ENCODE results near the gene CLCN6.

The CLCN6 gene, protein sequence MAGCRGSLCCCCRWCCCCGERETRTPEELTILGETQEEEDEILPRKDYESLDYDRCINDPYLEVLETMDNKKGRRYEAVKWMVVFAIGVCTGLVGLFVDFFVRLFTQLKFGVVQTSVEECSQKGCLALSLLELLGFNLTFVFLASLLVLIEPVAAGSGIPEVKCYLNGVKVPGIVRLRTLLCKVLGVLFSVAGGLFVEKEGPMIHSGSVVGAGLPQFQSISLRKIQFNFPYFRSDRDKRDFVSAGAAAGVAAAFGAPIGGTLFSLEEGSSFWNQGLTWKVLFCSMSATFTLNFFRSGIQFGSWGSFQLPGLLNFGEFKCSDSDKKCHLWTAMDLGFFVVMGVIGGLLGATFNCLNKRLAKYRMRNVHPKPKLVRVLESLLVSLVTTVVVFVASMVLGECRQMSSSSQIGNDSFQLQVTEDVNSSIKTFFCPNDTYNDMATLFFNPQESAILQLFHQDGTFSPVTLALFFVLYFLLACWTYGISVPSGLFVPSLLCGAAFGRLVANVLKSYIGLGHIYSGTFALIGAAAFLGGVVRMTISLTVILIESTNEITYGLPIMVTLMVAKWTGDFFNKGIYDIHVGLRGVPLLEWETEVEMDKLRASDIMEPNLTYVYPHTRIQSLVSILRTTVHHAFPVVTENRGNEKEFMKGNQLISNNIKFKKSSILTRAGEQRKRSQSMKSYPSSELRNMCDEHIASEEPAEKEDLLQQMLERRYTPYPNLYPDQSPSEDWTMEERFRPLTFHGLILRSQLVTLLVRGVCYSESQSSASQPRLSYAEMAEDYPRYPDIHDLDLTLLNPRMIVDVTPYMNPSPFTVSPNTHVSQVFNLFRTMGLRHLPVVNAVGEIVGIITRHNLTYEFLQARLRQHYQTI

DNA sequence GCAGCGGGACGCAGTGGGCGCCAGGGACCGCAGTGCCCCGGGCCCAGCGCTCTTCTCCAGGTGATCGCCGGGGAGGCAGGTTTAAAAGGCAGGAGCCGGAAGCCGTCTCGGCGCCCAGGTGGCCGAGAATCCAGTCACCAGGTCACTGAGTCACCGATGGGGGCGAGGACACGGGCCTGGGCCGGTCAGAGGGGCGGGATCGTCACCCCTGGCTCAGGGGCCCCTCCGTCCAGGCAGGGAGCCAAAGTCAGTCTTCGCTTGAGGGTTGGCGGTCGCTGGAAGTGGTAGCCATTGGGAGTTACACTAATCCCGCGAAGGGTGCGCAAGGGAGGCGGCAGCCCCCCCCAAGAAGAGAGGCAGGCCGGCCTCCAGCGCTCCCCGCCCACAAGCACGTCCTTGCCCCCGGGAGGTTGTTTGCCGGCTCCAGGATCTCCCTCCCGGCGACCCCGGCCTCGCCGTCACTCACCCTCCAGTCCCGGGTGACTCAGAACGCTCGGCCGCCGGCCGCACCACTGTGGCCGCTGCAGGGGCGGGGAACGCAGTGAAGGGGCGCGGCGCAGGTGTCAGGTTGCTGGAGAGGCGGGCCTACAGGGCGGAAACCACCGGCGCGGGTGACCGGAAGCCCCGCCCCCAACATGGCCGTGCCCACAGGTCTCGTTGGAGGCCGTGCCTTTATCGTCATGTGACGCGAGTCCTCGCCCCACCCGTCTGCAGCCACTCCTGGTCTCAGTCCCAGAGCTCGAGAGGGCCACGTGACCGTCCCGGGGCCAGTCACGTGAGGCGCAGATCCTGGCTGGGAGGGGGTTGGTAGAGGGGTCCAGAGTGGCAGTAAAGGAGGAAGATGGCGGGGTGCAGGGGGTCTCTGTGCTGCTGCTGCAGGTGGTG is at the start of gene CLCN6, which contains the start of gene MTHFR:
CLCN6 (plus strand) TSS at position 770 of the 885 bp plus-strand sequence; CDS start at position 842, 72 bp downstream.
MTHFR (minus strand) TSS at position 543 of the 885 bp plus-strand sequence. CDS start 2,848 bp downstream, outside the sequence.
- DNase-seq (ENCODE audit: low spot score) = peak; percentile 97

DNA sequence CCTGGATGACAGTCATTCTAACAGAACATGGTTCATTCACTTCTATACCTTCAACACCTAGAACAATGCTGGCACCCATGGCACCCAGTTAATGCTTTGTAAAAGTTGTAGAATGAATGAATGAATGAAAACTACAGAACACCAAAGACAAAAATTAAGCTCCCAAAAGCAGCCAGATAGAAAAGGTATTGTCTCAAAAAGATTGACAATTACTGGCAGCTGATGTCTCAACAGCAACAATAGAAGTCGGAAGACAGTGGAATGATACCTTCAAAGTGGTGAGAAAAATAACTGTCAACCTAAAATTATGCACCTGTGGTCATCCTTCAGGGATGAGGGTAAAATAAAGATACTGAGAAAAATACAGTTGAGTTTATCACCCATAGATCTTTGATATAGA is 48.9 kb upstream of the CLCN6 start:
- no peak for DNase-seq (ENCODE audit: low spot score)

DNA sequence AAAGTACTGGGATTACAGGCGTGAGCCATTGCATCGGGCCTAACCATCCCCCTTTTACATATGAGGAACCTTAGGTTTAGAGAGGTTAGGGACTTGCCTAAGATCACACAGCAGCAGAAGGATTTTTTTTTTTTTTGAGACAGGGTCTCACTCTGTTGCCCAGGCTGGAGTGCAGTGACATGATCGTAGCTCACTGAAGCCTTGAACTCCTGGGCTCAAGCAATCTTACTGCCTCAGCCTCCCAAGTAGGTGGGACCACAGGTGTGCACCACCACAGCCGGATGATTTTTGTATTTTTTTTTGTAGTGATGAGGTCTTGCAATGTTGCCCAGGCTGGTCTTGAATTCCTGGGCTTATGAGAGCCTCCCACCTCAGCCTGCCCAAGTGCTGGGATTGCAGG is 46.2 kb upstream of the CLCN6 start:
- DNase-seq (ENCODE audit: low spot score) = no peak

DNA sequence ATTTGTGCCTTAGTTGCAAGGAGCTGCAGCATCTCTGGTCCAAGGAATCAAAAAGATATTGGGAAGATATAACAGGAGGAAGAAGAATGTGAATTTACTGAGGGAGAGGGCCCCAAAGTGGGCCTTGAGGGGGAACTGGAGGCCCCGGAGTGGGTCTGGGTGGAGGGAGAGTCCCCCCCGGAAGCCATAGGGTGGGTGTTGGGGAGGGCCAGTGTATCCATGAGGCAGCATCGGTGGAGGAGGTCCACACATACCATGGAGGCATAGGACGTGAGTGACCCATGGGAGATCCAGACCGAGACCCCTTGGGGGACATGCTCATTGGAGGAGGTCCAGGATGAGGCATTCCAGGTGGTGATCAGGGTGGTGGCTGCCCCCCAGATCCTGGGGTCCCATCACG is 44.7 kb upstream of the CLCN6 start:
- no peak for DNase-seq (ENCODE audit: low spot score)

DNA sequence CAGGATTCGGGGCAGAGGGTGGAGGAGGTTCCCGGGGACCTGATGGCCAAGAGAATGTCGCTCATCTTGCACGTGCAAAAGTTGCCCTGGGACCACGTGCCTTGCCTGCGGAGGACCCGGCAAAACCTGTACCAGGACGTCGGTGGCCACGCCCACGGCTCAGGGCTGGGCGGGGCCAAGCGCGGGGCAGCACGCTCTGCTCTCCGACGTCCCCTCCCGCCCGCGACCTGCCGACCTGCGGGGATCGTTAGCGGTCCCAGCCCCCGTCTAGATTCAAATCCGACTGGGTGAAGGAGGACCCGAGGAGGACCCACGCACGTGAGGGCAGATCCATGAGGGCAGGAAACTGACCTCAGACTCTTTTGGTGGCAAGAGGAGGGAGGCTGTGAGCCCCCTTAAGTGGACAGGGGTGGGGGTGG is 44.0 kb upstream of the CLCN6 start, which contains the start of gene C1orf167:
C1orf167 (plus strand) TSS at position 206 of the 419 bp plus-strand sequence. CDS start 2,208 bp downstream, outside the sequence.
- no peak for DNase-seq (ENCODE audit: low spot score)

DNA sequence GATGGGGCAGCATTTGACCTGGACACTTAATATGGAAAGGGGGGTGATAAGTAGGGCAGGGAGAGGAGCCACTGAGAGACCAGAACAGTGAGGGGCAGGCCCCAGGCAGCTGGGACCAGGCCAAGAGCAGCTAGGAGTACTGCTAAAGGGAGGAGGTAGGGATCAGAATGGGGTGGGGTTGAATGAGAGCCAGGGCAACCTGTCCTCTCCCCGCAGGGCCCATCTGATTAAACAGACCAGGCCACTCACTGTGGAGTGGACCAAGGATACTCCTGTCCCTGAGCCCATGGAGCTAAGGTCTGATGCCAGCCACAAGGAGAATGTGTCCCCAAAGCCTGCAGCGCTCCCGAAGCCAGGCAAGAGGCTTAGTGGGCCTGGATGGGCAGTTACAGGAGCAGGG is 41.9 kb upstream of the CLCN6 start:
- no peak for DNase-seq (ENCODE audit: low spot score)

DNA sequence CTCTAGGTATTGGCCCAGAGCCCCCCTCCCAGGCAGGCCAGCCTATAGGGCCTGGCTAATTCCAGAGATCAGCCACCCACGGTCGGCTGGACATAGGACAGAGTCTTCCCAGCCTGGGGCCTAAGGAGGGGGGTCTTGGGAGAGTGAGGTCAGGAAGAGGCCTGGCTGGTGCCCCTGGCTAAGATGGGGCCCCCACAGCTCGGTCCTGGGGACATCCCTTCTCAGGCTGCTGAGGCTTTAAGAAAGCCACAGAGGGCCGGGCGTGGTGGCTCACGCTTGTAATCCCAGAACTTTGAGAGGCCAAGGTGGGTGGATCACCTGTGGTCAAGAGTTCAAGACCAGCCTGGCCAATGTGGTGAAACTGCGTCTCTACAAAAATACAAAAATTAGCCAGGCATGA is 41.5 kb upstream of the CLCN6 start:
- DNase-seq (ENCODE audit: low spot score) = no peak

DNA sequence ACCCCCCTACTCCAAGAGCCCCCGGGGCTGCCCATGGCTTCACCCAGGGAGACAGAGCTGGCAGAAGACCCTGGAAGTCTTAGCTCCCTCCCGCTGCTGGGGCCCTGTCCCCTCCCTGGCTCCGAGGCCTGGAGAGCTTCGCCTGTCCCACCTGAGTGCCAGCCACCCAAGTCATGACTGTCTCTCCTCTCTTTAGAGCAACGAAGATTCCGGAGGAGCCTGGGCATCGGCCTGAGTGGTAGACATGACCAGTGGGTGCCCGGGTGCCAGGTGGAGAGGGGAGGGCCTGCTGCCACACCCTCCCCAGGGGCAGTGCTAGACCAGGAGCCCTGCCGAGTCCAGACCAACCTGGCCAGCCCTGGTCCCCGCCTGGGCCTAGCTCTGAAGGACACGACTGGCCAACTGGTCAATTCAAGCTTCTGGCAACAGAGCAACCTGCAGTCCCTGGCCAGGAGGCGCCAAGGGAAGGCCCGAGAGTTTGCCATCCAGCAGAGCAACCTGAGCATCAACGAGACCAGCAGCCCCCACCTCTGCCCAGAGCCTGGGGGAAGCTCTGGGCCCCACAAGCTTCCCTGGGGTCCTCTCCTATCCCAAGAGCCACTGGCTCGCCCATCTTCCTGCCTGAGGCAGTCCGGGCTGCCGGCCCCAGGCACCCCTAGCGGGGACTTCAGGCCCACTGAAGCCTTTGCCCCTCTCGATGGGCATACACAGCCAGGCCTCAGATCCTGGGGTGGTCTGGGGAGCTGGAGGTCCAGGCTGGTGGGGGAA is 40.1 kb upstream of the CLCN6 start:
- DNase-seq (ENCODE audit: low spot score) = no peak

DNA sequence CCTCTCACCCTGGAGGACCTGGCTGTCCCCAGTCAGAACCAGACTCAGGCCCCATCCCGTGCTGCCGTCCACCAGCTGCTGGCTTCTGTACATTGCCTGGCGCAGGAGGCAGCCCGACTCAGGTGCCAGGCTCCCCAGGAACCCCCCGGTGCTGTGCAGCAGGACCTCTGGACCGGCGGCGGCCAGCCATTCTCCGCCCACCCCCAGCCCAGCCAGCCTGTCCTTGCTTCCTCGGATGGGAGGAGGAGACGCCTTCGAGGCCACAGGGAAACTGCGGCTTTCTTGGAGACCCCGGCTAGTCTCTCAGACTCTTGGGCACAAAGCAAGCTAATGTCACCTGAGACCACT is 39.6 kb upstream of the CLCN6 start:
- DNase-seq (ENCODE audit: low spot score) = no peak

DNA sequence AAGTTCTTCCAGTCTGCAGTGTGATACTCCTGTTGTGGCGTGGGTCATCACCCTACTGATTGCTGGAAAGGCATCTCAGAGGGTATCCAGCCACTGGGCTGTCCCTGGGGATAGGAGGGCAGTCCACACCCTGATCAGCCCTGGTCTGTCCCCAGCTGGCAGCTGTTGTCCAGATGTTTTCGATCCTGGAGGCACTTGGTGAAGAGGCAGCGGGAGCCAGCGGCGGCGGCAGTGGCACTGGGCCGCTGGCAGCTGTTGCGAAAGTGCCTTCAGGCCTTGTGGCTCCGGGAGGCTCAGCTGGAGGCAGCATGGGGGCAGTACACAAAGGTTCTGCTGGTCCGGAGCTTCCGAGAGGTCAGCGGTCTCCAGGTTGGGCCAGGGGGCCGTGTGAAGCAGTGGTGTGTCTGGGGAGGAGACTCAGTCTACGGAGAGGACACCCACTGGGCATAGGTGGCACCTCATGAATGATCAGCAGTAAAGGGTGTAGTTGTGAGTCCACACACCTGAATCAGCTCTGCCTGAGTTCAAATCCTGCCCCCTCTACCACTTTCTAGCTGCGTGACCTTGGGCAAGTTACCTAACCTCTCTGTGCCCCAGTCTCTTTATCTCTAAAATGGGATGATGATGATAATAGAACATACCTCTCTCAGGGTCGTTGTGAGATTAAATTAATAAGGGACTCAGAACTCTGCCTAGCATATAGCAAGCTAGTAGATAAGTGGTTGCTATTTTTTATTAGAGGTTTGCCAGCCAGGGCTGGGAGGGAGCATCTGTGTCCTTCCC is 37.9 kb upstream of the CLCN6 start:
- no peak for DNase-seq (ENCODE audit: low spot score)

DNA sequence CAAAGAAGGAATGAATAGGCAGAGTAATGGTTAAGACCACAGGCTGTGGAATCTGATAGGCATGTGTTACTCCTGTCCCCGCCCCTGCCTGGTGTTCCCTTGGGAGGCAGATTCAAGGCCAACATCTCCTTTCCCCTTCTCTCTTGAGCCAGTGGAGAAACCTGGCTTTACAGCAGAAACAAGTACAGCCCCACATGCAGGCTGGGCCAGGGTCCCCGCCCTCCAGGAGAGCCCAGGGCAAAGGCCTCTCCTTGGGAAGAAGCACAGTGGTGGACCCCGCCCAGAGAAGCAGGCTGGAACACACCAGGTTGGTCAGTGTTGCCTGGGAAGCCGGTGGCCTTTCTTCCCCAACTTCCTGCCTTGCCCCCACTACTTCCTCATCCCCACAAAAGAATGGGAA is 37.2 kb upstream of the CLCN6 start:
- DNase-seq (ENCODE audit: low spot score) = no peak

DNA sequence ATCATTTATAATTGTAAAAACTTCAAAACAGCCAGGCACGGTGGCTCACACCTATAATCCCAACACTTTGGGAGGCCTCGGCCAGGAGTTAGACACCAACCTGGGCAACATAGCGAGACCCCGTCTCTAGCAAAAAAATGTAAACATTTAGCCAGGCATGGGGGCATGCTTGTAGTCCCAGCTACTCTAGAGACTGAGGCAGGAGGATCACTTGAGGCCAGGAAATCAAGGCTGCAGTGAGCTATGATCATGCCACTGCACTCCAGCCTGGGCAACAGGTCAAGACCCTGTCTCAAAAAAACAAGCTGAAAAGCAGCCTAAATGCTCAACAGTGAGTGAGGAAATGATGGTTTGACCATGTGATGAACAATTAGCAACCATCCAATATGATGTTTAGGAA is 36.7 kb upstream of the CLCN6 start:
- no peak for DNase-seq (ENCODE audit: low spot score)

DNA sequence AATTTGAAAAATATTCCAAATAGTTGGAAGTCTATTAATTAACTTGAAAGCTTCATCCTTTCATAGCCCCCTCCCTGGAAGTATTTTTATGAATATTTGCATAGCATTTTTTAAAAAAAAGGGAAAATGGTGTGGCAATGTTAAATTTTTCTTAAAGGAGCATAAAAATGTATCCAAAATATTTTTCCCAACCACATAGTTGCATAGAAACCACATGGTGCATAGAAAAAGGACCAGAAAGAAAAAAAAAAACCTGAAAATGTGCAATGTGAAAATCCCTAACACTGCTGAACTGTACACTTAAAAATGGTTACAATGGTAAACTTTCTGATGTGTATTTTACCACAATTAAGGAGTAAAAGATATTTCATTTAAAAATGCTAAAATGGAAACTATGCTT is 36.0 kb upstream of the CLCN6 start:
- DNase-seq (ENCODE audit: low spot score) = no peak

DNA sequence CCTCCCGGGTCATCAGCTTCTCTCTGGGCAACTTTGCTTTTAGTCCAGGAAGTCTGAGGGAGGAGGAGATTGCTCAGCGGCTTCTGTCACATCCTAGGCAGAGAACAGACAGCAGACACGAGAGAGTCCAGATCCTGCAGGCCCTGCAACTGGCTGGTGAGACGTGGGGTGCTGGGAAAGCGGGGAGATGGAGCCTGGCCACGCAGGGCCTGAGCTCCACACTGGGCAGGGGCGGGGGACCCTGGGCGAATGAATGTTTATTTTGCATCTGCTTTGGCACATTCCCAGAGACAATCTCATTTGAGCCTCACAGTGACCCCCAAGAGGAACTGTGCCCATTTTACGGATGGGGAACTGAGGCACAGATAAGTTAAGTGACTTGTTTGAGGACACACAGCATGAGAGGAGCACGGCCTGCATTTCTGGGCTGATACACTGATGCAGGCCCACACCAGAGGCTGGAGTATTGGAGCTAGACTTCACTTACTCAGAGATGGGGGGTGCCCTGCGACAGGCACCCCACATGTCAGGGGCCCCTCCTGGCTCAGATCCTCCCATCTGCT is 34.4 kb upstream of the CLCN6 start:
- DNase-seq (ENCODE audit: low spot score) = no peak

DNA sequence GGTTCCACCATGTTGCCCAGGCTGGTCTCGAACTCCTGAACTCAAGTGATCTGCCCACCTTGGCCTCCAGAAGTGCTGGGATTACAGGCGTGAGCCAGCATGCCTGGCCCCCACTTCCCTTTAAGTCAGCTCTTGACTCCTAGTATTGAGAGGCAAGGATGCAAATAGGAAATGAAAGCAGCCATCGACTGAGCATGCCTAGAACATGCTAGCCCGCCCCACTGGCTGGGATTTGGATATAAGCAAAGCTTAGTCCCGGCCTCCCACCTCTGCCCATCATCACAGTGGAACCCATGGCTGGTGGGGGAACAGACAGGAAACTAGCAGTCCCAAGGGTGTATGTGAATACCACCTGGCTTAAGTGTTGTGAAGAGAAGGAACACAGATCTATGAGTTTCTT is 33.5 kb upstream of the CLCN6 start:
- no peak for DNase-seq (ENCODE audit: low spot score)

DNA sequence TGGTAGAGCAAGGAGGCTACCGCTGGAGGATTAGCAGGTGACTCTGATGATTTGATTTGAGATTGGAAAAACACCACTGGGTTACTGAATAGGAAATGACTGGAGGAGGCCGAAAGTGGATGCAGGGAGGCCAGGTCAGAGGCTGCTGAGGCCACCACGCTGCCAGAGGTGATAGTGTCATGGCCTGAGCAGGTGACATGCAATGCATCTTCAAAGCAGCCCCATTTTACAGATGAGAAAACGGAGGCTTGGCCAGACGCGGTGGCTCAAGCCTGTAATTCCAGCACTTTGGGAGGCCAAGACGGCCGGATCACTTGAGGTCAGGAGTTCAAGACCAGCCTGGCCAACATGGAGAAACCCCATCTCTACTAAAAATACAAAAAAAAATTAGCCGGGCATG is 31.2 kb upstream of the CLCN6 start:
- no peak for DNase-seq (ENCODE audit: low spot score)

DNA sequence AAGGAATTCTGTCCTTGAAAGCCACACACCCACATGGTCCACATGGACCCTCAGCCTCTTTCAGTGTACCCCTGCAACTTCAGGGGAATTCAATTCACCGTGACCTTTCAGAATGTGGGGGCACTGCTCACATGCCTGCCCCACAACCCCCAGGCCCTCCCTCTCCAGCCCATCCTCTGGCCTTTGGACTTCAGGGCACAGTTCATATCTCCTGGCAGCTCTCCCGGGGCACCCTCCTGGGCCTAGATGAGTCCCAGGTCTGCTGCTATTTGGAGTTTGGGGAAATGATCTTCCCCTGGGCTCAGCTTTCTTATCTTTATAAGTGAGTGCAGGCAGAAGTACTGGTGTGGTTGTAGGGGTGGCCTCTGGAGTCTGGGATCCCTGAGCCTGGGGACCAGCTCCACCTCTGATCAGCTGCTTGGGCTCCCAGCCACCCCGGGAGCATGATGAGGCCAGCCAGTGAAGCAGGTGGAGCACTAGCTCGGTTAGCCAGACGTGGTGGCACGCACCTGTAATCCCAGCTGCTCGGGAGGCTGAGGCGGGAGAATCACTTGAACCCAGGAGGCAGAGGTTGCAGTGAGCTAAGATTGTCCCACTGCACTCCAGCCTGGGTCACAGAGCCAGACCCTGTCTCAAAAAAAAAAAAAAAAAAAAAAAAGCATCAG is 28.2 kb upstream of the CLCN6 start:
- no peak for DNase-seq (ENCODE audit: low spot score)

DNA sequence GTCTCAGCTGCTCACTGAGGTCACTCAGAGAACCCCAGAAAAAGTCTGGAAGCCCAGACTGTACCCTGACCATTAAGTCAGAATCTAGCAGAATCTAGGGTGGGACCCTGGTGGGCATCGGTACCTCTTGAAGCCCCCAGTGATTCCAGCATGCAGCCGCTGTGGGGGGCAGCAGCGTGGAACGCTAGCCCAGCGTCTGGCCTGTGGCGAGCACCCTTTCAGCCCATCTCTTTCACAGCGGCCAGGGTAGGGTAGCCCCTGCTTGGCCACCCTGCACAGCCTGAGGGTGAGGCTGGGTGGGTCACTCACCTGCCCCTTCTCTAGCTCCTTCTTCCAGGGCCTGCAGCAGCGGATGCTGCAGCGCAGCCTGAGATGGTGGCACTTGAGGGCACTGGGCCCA is 27.7 kb upstream of the CLCN6 start:
- DNase-seq (ENCODE audit: low spot score) = no peak

DNA sequence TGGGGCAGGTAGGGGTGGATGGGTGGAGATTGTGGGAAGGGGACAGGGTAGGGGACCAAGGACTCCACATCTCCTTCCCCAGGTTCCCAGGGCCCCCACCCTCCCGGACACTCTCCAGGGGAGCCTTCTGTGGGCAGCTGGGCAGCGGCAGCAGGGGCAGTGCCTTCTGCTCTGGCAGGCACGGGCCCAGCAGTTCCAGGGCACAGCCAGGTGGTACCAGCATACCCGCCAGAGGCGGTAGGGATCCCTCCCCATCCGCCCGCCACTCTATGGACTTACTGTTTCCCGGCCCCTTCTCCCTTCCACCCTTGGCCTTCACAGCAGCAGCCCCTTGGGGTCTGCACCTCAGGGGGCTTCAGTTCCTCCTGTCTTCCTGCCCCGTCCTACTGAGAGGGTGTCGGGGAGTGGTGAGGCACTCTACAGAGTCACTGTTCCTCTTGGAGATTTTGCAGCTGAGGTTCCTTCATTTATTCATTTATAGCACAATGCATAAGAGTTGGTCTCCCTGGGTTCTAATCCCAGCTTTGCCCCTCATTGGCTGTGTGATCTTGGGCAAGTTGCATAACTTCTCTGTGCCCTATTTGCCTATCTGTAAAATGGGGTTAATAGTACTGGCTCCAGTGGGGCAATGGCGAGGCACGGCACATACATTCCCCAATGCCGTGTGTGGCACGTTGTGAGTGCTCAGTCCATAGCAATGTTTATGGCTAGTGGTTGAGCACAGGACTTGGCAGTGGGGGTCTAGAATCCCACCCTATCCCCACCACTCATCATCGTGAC is 27.0 kb upstream of the CLCN6 start:
- no peak for DNase-seq (ENCODE audit: low spot score)
